K562 (cell line): ENCODE measurements around the gene ISYNA1. TPM values are rescaled to one million over a fixed set of nuclear protein-coding genes. Genes with fewer than 3 reads are reported as not detected.

ENCODE experiments used
- ATAC-seq: fragments of 200-7000 bp; cut with Tn5 transposase; 3 replicates; pipeline ENCODE4 v1.9.1; 2020; ENCODE audit warnings: moderate library complexity
- BruUV-seq: library from RNA; stranded (reverse); fragments of 400-500 nt; replicated peaks from 2 replicates; lab custom pipeline; 2021; lab: Mats Ljungman, UMichigan
- CTCF ChIA-PET: fragments of 300-600 bp; formaldehyde crosslinking; extraction: SDS; loops from one replicate; lab custom pipeline; 2021; ENCODE audit warnings: low intra/inter-chr PET ratio; lab: Yijun Ruan, JAX
- POLR2A ChIA-PET: fragments of 300-600, 350-650 bp; sonication (Branson Sonifier 250); formaldehyde crosslinking; extraction: SDS; loops from one replicate; lab custom pipeline; 2021; ENCODE audit warnings: antibody characterized with exemption, inconsistent platforms; lab: Yijun Ruan, JAX
- DNase-seq, 4 experiments: peaks; one replicate each; pipeline versions ENCODE4 v3.0.0 to v3.0.0-alpha.2; 2011 to 2018; ENCODE audit warnings: low spot score in 3 of 4, mixed read lengths in 3 of 4; ENCODE audit errors: extremely low read depth in 1 of 4
- FAIRE-seq: peaks from 2 replicates; lab custom pipeline; 2011; peaks lifted over from hg19 to GRCh38; lab: Jason Lieb, UNC
- H2AFZ ChIP-seq: 2 replicates; pipeline ENCODE4 v1.6.0; 2011; ENCODE audit warnings: low read depth, low read length, control low read depth, inconsistent platforms
- H3K27ac ChIP-seq: fragments of 200-600 bp; 3 replicates; pipeline ENCODE4 v1.8.0; 2011; ENCODE audit warnings: low read depth, mild to moderate bottlenecking, control low read depth, inconsistent platforms, low read length, moderate library complexity, mixed read lengths; ENCODE audit errors: extremely low read depth
- H3K27me3 ChIP-seq, 2 experiments: fragments of 300-600 bp in 1 of 2; 2 replicates in 1 of 2; 3 replicates in 1 of 2; pipeline versions ENCODE4 v1.6.0 to v1.8.0; 2011; ENCODE audit warnings: inconsistent platforms in 2 of 2, low read length in 2 of 2, mild to moderate bottlenecking in 1 of 2, mixed read lengths in 1 of 2, moderate library complexity in 1 of 2; ENCODE audit not compliant: control insufficient read depth in 2 of 2, insufficient read depth in 2 of 2
- H3K36me3 ChIP-seq: fragments of 300-600 bp; 3 replicates; pipeline ENCODE4 v1.8.0; 2011; ENCODE audit warnings: mild to moderate bottlenecking, low read length, inconsistent platforms; ENCODE audit not compliant: control insufficient read depth, insufficient read depth
- H3K4me1 ChIP-seq, 2 experiments: fragments of 200-600 bp in 1 of 2; replicated peaks in 1 of 2; 2 replicates in 1 of 2; 3 replicates in 1 of 2; pipeline versions ENCODE4 v1.5.1 to v1.8.0; 2011; ENCODE audit warnings: inconsistent platforms in 2 of 2, low read length in 2 of 2, mild to moderate bottlenecking in 1 of 2, mixed read lengths in 1 of 2, moderate library complexity in 1 of 2; ENCODE audit not compliant: control insufficient read depth in 2 of 2, insufficient read depth in 2 of 2
- H3K4me2 ChIP-seq: 2 replicates; pipeline ENCODE4 v1.6.1; 2011; ENCODE audit warnings: low read length, control low read depth, inconsistent platforms, mixed read lengths; ENCODE audit not compliant: insufficient read depth
- H3K4me3 ChIP-seq: fragments of 200-600 bp; sonication (generic), shearing (Covaris generic); 2 replicates; pipeline ENCODE4 v1.5.1; 2016; ENCODE audit warnings: control low read depth, inconsistent platforms
- H3K79me2 ChIP-seq: fragments of 200-600 bp; 3 replicates; pipeline ENCODE4 v1.8.0; 2011; ENCODE audit warnings: low read length, inconsistent platforms; ENCODE audit not compliant: control insufficient read depth, insufficient read depth
- H3K9ac ChIP-seq, 2 experiments: 2 replicates each; pipeline versions ENCODE4 v1.6.0 to v1.6.1; 2011; ENCODE audit warnings: low read depth in 2 of 2, low read length in 2 of 2, control low read depth in 1 of 2, inconsistent platforms in 1 of 2, mild to moderate bottlenecking in 1 of 2, mixed read lengths in 1 of 2; ENCODE audit not compliant: insufficient read depth in 1 of 2
- H3K9me1 ChIP-seq: one replicate; pipeline ENCODE4 v1.6.0; 2011; ENCODE audit warnings: inconsistent platforms, mild to moderate bottlenecking, low read length, moderate library complexity; ENCODE audit not compliant: control insufficient read depth, insufficient read depth
- H3K9me3 ChIP-seq: replicated peaks from 2 replicates; pipeline ENCODE4 v1.5.1; 2011; ENCODE audit warnings: low read depth, low read length, inconsistent platforms; ENCODE audit not compliant: control insufficient read depth, insufficient read depth
- H4K20me1 ChIP-seq: replicated peaks from 2 replicates; pipeline ENCODE4 v1.6.1; 2011; ENCODE audit warnings: low read length, inconsistent platforms, mixed read lengths; ENCODE audit not compliant: control insufficient read depth, insufficient read depth
- ATF6 ChIP-seq: sonication (generic); formaldehyde crosslinking; IDR thresholded peaks from 2 replicates; pipeline ENCODE4 v1.4.0; 2020; ENCODE audit warnings: mild to moderate bottlenecking, missing genetic modification reagents
- DNMT1 ChIP-seq: fragments of 450-650 bp; IDR thresholded peaks from 2 replicates; pipeline ENCODE4 v1.6.1; 2016; ENCODE audit warnings: antibody characterized with exemption, mild to moderate bottlenecking
- ETV5 ChIP-seq: sonication (generic); formaldehyde crosslinking; IDR thresholded peaks from 2 replicates; pipeline ENCODE4 v1.4.0; 2020; ENCODE audit warnings: low read depth, mild to moderate bottlenecking, missing genetic modification reagents
- KLF1 ChIP-seq: fragments of 450-650 bp; IDR thresholded peaks from 2 replicates; pipeline ENCODE4 v1.6.1; 2016; ENCODE audit warnings: missing genetic modification characterization, missing compliant biosample characterization
- MEIS2 ChIP-seq: fragments of 450-650 bp; IDR thresholded peaks from 2 replicates; pipeline ENCODE4 v1.6.1; 2014; ENCODE audit warnings: mild to moderate bottlenecking; ENCODE audit not compliant: partially characterized antibody
- NR2F6 ChIP-seq: fragments of 450-650 bp; formaldehyde crosslinking; IDR thresholded peaks from 2 replicates; pipeline ENCODE4 v1.4.0; 2020; ENCODE audit warnings: mild to moderate bottlenecking
- NRF1 ChIP-seq, 2 experiments: fragments of 450-650 bp; IDR thresholded peaks in 1 of 2; conservative IDR thresholded peaks in 1 of 2; 2 replicates each; pipeline ENCODE4 v1.6.1; 2014; ENCODE audit warnings: mild to moderate bottlenecking in 2 of 2
- OTX1 ChIP-seq: fragments of 450-650 bp; formaldehyde crosslinking; IDR thresholded peaks from 2 replicates; pipeline ENCODE4 v1.4.0; 2022; ENCODE audit warnings: mild to moderate bottlenecking
- POLR2H ChIP-seq: IDR thresholded peaks from 2 replicates; pipeline ENCODE4 v1.6.1; 2016; ENCODE audit warnings: missing genetic modification characterization, low read depth, mild to moderate bottlenecking, control low read depth, missing compliant biosample characterization, moderate library complexity
- SMAD4 ChIP-seq: fragments of 250-450 bp; sonication (Bioruptor Pico); conservative IDR thresholded peaks from 2 replicates; pipeline ENCODE4 v1.8.0; 2021; ENCODE audit warnings: inconsistent platforms, mild to moderate bottlenecking, moderate library complexity
- ZBTB5 ChIP-seq: fragments of 450-650 bp; IDR thresholded peaks from 2 replicates; pipeline ENCODE4 v1.6.1; 2017; ENCODE audit warnings: antibody characterized with exemption
- ZNF175 ChIP-seq: fragments of 200-800 bp; sonication (Bioruptor generic); IDR thresholded peaks from 2 replicates; pipeline ENCODE4 v1.6.1; 2016; ENCODE audit warnings: low read depth, mild to moderate bottlenecking, missing genetic modification characterization, missing compliant biosample characterization
- ZNF584 ChIP-seq: fragments of 200-800 bp; sonication (Bioruptor generic); IDR thresholded peaks from 2 replicates; pipeline ENCODE4 v1.6.1; 2016; ENCODE audit warnings: low read depth, mild to moderate bottlenecking, missing genetic modification characterization, missing compliant biosample characterization
- ZNF696 ChIP-seq: fragments of 250-450 bp; sonication (Bioruptor Pico); conservative IDR thresholded peaks from 2 replicates; pipeline ENCODE4 v1.4.0; 2020; ENCODE audit warnings: mild to moderate bottlenecking, moderate library complexity
- ZNF778 ChIP-seq: fragments of 450-650 bp; formaldehyde crosslinking; IDR thresholded peaks from 2 replicates; pipeline ENCODE4 v1.4.0; 2020; ENCODE audit warnings: mild to moderate bottlenecking, moderate library complexity
- WGBS: fragments of 100-300 bp; shearing (Covaris generic); methylation state at CpG from one replicate; pipeline ENCODE4 v1.1.6; 2016; ENCODE audit warnings: low coverage, mixed read lengths; ENCODE audit not compliant: insufficient coverage; ENCODE audit errors: missing lambda C conversion rate; 5-methylcytosine and 5-hydroxymethylcytosine counted together
- in situ Hi-C: fragments of 300-500 bp; cut with MboI; formaldehyde crosslinking; loops from 4 replicates; pipeline ENCODE4 v1.15.0; 2018; ENCODE audit warnings: inconsistent platforms, mixed read lengths
- intact Hi-C: fragments of 100-400 bp; cut with micrococcal nuclease; formaldehyde crosslinking; loops from 2 replicates; pipeline ENCODE4 v1.14.2; 2022
- polyA plus RNA-seq, 8 experiments: library from polyadenylated mRNA; depleted of rRNA in 4 of 8; stranded (reverse) in 5 of 8; unstranded in 3 of 8; fragments of >200 nt; fragmentation: Nextera tagmentation in 2 of 8; fragmentation: Illumina TruSeq in 1 of 8; extraction: Ambion mirVana in 2 of 8; extraction: Trizol in 1 of 8; gene quantifications; 2 replicates each; pipeline versions ENCODE4 v1.2.1 to v1.2.3, GENCODE V29; 2011 to 2014; ENCODE audit warnings: inconsistent platforms in 1 of 8, missing spikeins in 1 of 8
- total RNA-seq, 7 experiments: library from RNA; depleted of rRNA in 6 of 7; stranded (reverse); fragments of >200 nt in 6 of 7; fragmentation: Illumina TruSeq in 2 of 7; extraction: Trizol in 2 of 7; gene quantifications; 2 replicates each; pipeline versions ENCODE4 v1.2.1 to v1.2.3, GENCODE V29; 2011 to 2021; ENCODE audit warnings: low replicate concordance in 1 of 7
- TF ChIP-seq, protein P1 (sequence below): IDR thresholded peaks from 2 replicates; pipeline ENCODE4 v1.6.1; 2011; ENCODE audit warnings: borderline replicate concordance, low read depth, mild to moderate bottlenecking, moderate library complexity, low read length; ENCODE audit not compliant: insufficient read depth, poor library complexity, severe bottlenecking
- TF ChIP-seq, protein P2 (sequence below): fragments of 250-450 bp; sonication (Bioruptor Pico); IDR thresholded peaks from 2 replicates; pipeline ENCODE4 v1.8.0; 2021; ENCODE audit warnings: moderate library complexity, mild to moderate bottlenecking, inconsistent platforms

ISYNA1 gene
- total and polyA plus RNA-seq, 9 of the 15 experiments (the other 6 are each of a cell fraction or from before 2014, with no cell fraction given), result 21.8 to 460 (median 93.2) TPM

DNA sequence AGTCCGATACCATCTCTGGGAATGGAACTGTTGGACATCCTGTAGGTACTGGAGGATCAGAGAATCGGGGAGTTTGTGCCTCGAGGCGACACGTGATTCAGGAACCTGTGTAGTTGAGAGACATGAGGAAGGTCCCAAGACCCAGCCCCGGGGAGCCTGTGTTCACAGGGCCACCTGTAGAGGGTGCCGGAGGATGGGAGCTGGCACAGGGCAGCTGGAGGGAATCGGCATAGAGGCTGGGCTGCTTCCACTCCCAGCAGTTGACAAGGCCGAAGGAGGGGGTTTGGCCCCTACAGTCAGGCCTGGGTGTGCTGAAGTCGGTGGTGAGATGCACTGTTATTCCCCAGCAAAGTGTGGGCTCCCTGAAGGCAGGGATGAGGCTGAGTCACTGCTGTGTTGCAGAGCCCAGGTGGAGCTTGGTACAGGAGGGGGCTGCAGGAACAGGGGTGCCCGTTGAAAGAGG, 2.5 kb upstream of the ISYNA1 start:
- intact Hi-C loops, result no loop called here
- TF ChIP-seq ATF6 (no peak), ZNF778 (no peak), ZNF696 (CRISPR knock-in tag) (no peak), ETV5 (CRISPR knock-in tag) (no peak), POLR2H (tag) (no peak), ZBTB5 (no peak), KLF1 (tag) (no peak), ZNF584 (CRISPR knock-in tag) (no peak), NR2F6 (CRISPR knock-in tag) (no peak), MEIS2 (no peak), ZNF175 (no peak), OTX1 (CRISPR knock-in tag) (no peak), NRF1 (conservative IDR thresholded peaks at IDR 0.05 in 1 of 2, IDR thresholded peaks at IDR 0.05 in 1 of 2) (no peak), DNMT1 (no peak), SMAD4 (CRISPR knock-in tag) (no peak)
- TF ChIP-seq, protein P1, sequence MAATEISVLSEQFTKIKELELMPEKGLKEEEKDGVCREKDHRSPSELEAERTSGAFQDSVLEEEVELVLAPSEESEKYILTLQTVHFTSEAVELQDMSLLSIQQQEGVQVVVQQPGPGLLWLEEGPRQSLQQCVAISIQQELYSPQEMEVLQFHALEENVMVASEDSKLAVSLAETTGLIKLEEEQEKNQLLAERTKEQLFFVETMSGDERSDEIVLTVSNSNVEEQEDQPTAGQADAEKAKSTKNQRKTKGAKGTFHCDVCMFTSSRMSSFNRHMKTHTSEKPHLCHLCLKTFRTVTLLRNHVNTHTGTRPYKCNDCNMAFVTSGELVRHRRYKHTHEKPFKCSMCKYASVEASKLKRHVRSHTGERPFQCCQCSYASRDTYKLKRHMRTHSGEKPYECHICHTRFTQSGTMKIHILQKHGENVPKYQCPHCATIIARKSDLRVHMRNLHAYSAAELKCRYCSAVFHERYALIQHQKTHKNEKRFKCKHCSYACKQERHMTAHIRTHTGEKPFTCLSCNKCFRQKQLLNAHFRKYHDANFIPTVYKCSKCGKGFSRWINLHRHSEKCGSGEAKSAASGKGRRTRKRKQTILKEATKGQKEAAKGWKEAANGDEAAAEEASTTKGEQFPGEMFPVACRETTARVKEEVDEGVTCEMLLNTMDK, result peak; percentile 20
- TF ChIP-seq, protein P2, sequence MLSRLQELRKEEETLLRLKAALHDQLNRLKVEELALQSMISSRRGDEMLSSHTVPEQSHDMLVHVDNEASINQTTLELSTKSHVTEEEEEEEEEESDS (CRISPR knock-in tag), result no peak

More for the DNA sequence above, 2.5 kb upstream of the ISYNA1 start:
- peaks cover 32% of the 10 kb centered on the region for H3K79me2 ChIP-seq
- BruUV-seq, result no TSS peak
- peak overlapping the region; percentile 94; the same call in 2 of the 3 replicates for H3K27ac ChIP-seq
- H3K4me1 ChIP-seq, result peaks cover 42 to 89% of the 10 kb centered on the region in 2 experiments
- H4K20me1 ChIP-seq, result peaks cover 13% of the 10 kb centered on the region
- H3K9me1 ChIP-seq, result peaks cover 11% of the 10 kb centered on the region
- H3K4me3 ChIP-seq, result no peak overlapping the region
- peak in 2 of 4 experiments; percentile 62 to 67 for DNase-seq
- H3K9me3 ChIP-seq, result no peaks in the 10 kb centered on the region
- 0 out of 2 replicates have a peak overlapping the region, but pooled peaks have one; percentile 26 for H3K4me2 ChIP-seq
- peak overlapping the region in 1 of 2 experiments; percentile 20; a peak in 1 of 4 replicates for H3K9ac ChIP-seq
- peak; percentile 9 for ATAC-seq
- H3K27me3 ChIP-seq, result no peaks in the 10 kb centered on the region
- no peak for FAIRE-seq
- in situ Hi-C loops, result no loop called here
- no peak overlapping the region for H2AFZ ChIP-seq
- POLR2A ChIA-PET, result interaction anchor here (0.6 to 1.6 kb wide), 8 partner anchors 8 to 160 kb away, joined by 3 to 5 read pairs (median 4); partner anchors contain the start of gene SSBP4
- peaks cover 38% of the 10 kb centered on the region for H3K36me3 ChIP-seq
- CTCF ChIA-PET, result no interaction called here
- WGBS, result 50% methylated on average over 10 of the region's 11 CpGs
